Naive thymus-derived CD4-positive, alpha-beta T cell (primary cell): Measurements from ENCODE around the gene GLDC. TPM values are rescaled to one million over a fixed set of nuclear protein-coding genes. Genes with fewer than 3 reads are reported as not detected.
"Not testable (repeated sequence)": the region's sequence is repeated elsewhere in the genome, so short reads cannot be mapped to it uniquely, and the experiment has no call there.

Experiments
- ATAC-seq: fragments of 150-1000 bp; cut with Tn5 transposase; 2 replicates; pipeline ENCODE4 v1.10.0; 2021; ENCODE audit warnings: mild to moderate bottlenecking, moderate library complexity
- CTCF ChIA-PET: fragments of 350-600 bp; sonication (Branson Sonifier 250); formaldehyde crosslinking; loops from one replicate; lab custom pipeline; 2021; ENCODE audit warnings: antibody characterized with exemption; lab: Charles Lee
- POLR2A ChIA-PET: fragments of 350-600 bp; sonication (Branson Sonifier 250); formaldehyde crosslinking; loops from one replicate; lab custom pipeline; 2021; ENCODE audit warnings: antibody characterized with exemption, inconsistent platforms; lab: Charles Lee
- DNase-seq, 9 donors: peaks; one replicate each; pipeline versions ENCODE4 v3.0.0 to v3.0.0-alpha.2; 2020 to 2022; ENCODE audit warnings: mixed read lengths in 1 of 9
- H3K27ac ChIP-seq: one replicate; pipeline ENCODE4 v1.7.0; 2013; ENCODE audit warnings: mild to moderate bottlenecking, low read depth, low read length, moderate library complexity
- H3K27me3 ChIP-seq, 2 donors: one replicate each; pipeline ENCODE4 v1.7.0; 2013; ENCODE audit warnings: low read length in 2 of 2, mild to moderate bottlenecking in 2 of 2, moderate library complexity in 2 of 2; ENCODE audit not compliant: control insufficient read depth in 2 of 2, insufficient read depth in 2 of 2
- H3K36me3 ChIP-seq, 3 experiments: 1 replicate in 2 of 3; 2 replicates in 1 of 3; pipeline ENCODE4 v1.7.0; 2013; ENCODE audit warnings: low read length in 3 of 3, mild to moderate bottlenecking in 3 of 3, moderate library complexity in 1 of 3; ENCODE audit not compliant: insufficient read depth in 3 of 3, control insufficient read depth in 2 of 3
- H3K4me1 ChIP-seq, 2 donors: one replicate each; pipeline ENCODE4 v1.7.0; 2013; ENCODE audit warnings: low read length in 2 of 2, mild to moderate bottlenecking in 2 of 2, moderate library complexity in 1 of 2; ENCODE audit not compliant: control insufficient read depth in 2 of 2, insufficient read depth in 2 of 2
- H3K4me3 ChIP-seq: 2 replicates; pipeline ENCODE4 v1.7.0; 2013; ENCODE audit warnings: mild to moderate bottlenecking, low read length
- H3K9me3 ChIP-seq, 3 experiments: 1 replicate in 2 of 3; 2 replicates in 1 of 3; pipeline ENCODE4 v1.7.0; 2013; ENCODE audit warnings: low read length in 3 of 3; ENCODE audit not compliant: control insufficient read depth in 2 of 3
- H3K27ac Mint-ChIP-seq, 9 donors: one replicate each; pipeline ENCODE4 v1.8.0; 2020 to 2022; ENCODE audit warnings: mixed read lengths in 9 of 9, mild to moderate bottlenecking in 8 of 9, moderate library complexity in 5 of 9, inconsistent platforms in 2 of 9
- H3K27me3 Mint-ChIP-seq, 5 donors: one replicate each; pipeline ENCODE4 v1.8.0; 2021 to 2022; ENCODE audit warnings: mixed read lengths in 5 of 5, mild to moderate bottlenecking in 1 of 5
- H3K36me3 Mint-ChIP-seq, 5 donors: one replicate each; pipeline ENCODE4 v1.8.0; 2020 to 2022; ENCODE audit warnings: mixed read lengths in 5 of 5, mild to moderate bottlenecking in 3 of 5, inconsistent platforms in 1 of 5
- H3K4me1 Mint-ChIP-seq, 7 donors: one replicate each; pipeline ENCODE4 v1.8.0; 2020 to 2022; ENCODE audit warnings: mixed read lengths in 7 of 7, mild to moderate bottlenecking in 3 of 7, inconsistent platforms in 1 of 7
- H3K4me3 Mint-ChIP-seq, 10 donors: one replicate each; pipeline ENCODE4 v1.8.0; 2020 to 2022; ENCODE audit warnings: mild to moderate bottlenecking in 10 of 10, mixed read lengths in 10 of 10, moderate library complexity in 6 of 10, inconsistent platforms in 2 of 10
- H3K9me3 Mint-ChIP-seq, 11 donors: one replicate each; pipeline ENCODE4 v1.8.0; 2020 to 2022; ENCODE audit warnings: mixed read lengths in 11 of 11, mild to moderate bottlenecking in 4 of 11, inconsistent platforms in 1 of 11, moderate library complexity in 1 of 11
- intact Hi-C, 2 donors: fragments of 100-400 bp; cut with micrococcal nuclease; formaldehyde crosslinking; loops; one replicate each; pipeline ENCODE4 v1.15.1; 2023
- polyA plus RNA-seq, 2 donors: library from polyadenylated mRNA; unstranded; fragments of 300-500 nt; fragmentation: Illumina TruSeq; gene quantifications; one replicate each; pipeline ENCODE4 v1.2.3, GENCODE V29; 2021
- total RNA-seq, 6 experiments: library from RNA in 5 of 6; stranded (reverse) in 5 of 6; gene quantifications; 1 replicate in 5 of 6; 2 replicates in 1 of 6; pipeline ENCODE4 v1.2.3 and lab custom pipeline; 2021 to 2026

The GLDC gene
- total and polyA plus RNA-seq, 7 experiments from 2014 or later: 0.56 to 2.2 (median 2.0) TPM; not detected in 4

- no peak overlapping the region for H3K4me3 ChIP-seq
- Mint-ChIP-seq H3K27ac (no peak overlapping the region), H3K4me3 (no peak overlapping the region), H3K27me3 (peaks cover 6 to 22% (median 17%) of the 10 kb centered on the region in 5 donors), H3K9me3 (peaks cover 0 to 1% (median 0%) of the 10 kb centered on the region in 11 donors), H3K36me3 (no peaks in the 10 kb centered on the region), H3K4me1 (peaks cover 0 to 6% (median 0%) of the 10 kb centered on the region in 7 donors)
- H3K36me3 ChIP-seq: no peaks in the 10 kb centered on the region
- no peak for ATAC-seq
- intact Hi-C loops: no loop called here
- no peaks in the 10 kb centered on the region for H3K4me1 ChIP-seq
- H3K27me3 ChIP-seq: no peaks in the 10 kb centered on the region
- no peak for DNase-seq
- CTCF ChIA-PET: interaction anchor here (0.6 kb wide), 1 partner anchor 185 kb away, joined by 3 read pairs; no protein-coding TSS in a partner anchor
- no peak overlapping the region for H3K27ac ChIP-seq
- POLR2A ChIA-PET: no interaction called here
- H3K9me3 ChIP-seq: no peaks in the 10 kb centered on the region
Observed at GRCh38 chr9:6656614-6657300, 11.2 kb upstream of the GLDC start.

GRCh38 chr9:6655036-6655435, 9.5 kb upstream of the GLDC start:
- POLR2A ChIA-PET: interaction anchor here (0.6 kb wide), 1 partner anchor 26 kb away, joined by 4 read pairs; no protein-coding TSS in a partner anchor
- H3K4me1 ChIP-seq: no peaks in the 10 kb centered on the region
- intact Hi-C loops: no loop called here
- H3K36me3 ChIP-seq: no peaks in the 10 kb centered on the region
- Mint-ChIP-seq H3K9me3 (peaks cover 0 to 1% (median 0%) of the 10 kb centered on the region in 11 donors), H3K27me3 (peaks cover 6 to 22% (median 17%) of the 10 kb centered on the region in 5 donors), H3K27ac (peak overlapping the region in 1 of 9 donors; percentile 44), H3K4me1 (peaks cover 0 to 6% (median 0%) of the 10 kb centered on the region in 7 donors), H3K36me3 (no peaks in the 10 kb centered on the region), H3K4me3 (peak overlapping the region in 3 of 10 donors; percentile 21 to 56 (median 29))
- CTCF ChIA-PET: no interaction called here
- ATAC-seq: no peak
- H3K4me3 ChIP-seq: no peak overlapping the region
- no peaks in the 10 kb centered on the region for H3K9me3 ChIP-seq
- no peak overlapping the region for H3K27ac ChIP-seq
- DNase-seq: no peak
- no peaks in the 10 kb centered on the region for H3K27me3 ChIP-seq

GRCh38 chr9:6646293-6646636, 736 bp upstream of the GLDC start:
- DNase-seq (peak in 2 of 9 donors; percentile 1 to 8), ATAC-seq (peak; percentile 12)
- POLR2A ChIA-PET: no interaction called here
- Mint-ChIP-seq H3K36me3 (peaks cover 0 to 5% (median 0%) of the 10 kb centered on the region in 5 donors), H3K27me3 (peaks cover 45 to 75% (median 53%) of the 10 kb centered on the region in 5 donors), H3K4me3 (peak overlapping the region; percentile 82 to 92 (median 87)), H3K27ac (peak overlapping the region in 1 of 9 donors; percentile 46), H3K9me3 (peaks cover 0 to 4% (median 0%) of the 10 kb centered on the region in 11 donors), H3K4me1 (peaks cover 18 to 25% (median 22%) of the 10 kb centered on the region in 7 donors)
- no peak overlapping the region for H3K4me3 ChIP-seq
- H3K27ac ChIP-seq: no peak overlapping the region
- peaks cover 9 to 11% of the 10 kb centered on the region in 2 donors for H3K4me1 ChIP-seq
- intact Hi-C loops: loop anchor here in 1 of 2 donors (5.0 kb wide), 1 partner anchor 49 kb away; no protein-coding TSS in a partner anchor
- no peaks in the 10 kb centered on the region for H3K36me3 ChIP-seq
- H3K9me3 ChIP-seq: no peaks in the 10 kb centered on the region
- peaks cover 15 to 18% of the 10 kb centered on the region in 2 donors for H3K27me3 ChIP-seq
- CTCF ChIA-PET: interaction anchor here (0.6 to 0.7 kb wide), 2 partner anchors 57 to 1131 kb away, joined by 4 read pairs; no protein-coding TSS in a partner anchor

- H3K9me3 ChIP-seq, H3K27ac ChIP-seq, H3K36me3 Mint-ChIP-seq, POLR2A ChIA-PET, H3K9me3 Mint-ChIP-seq, H3K36me3 ChIP-seq, CTCF ChIA-PET: not testable (repeated sequence)
- H3K4me1 ChIP-seq: peaks cover 9 to 11% of the 10 kb centered on the region in 2 donors
- peaks cover 57 to 86% (median 65%) of the 10 kb centered on the region in 5 donors for H3K27me3 Mint-ChIP-seq
- H3K4me3 ChIP-seq: peak overlapping the region; percentile 47
- intact Hi-C loops: loop anchor here (1.0 to 5.0 kb wide), 3 partner anchors 36 to 112 kb away; partner anchors contain the start of gene KDM4C (in 1 of the 2)
- peak; percentile 54 for ATAC-seq
- H3K27me3 ChIP-seq: peaks cover 17 to 18% of the 10 kb centered on the region in 2 donors
- DNase-seq: peak in 3 of 9 donors; percentile 4 to 21 (median 12)
- peak overlapping the region in 1 of 9 donors; percentile 31 for H3K27ac Mint-ChIP-seq
- peaks cover 18 to 25% (median 22%) of the 10 kb centered on the region in 7 donors for H3K4me1 Mint-ChIP-seq
- H3K4me3 Mint-ChIP-seq: peak overlapping the region; percentile 73 to 91 (median 86)
Observed at GRCh38 chr9:6645105-6645354, 499 bp downstream of the GLDC start.

GRCh38 chr9:6644346-6645104, 1.0 kb downstream of the GLDC start:
- DNase-seq (peak in 5 of 9 donors; percentile 1 to 14 (median 8)), ATAC-seq (no peak)
- Mint-ChIP-seq H3K9me3 (peaks cover 0 to 4% (median 0%) of the 10 kb centered on the region in 11 donors), H3K4me1 (peaks cover 18 to 25% (median 22%) of the 10 kb centered on the region in 7 donors), H3K27ac (peak overlapping the region in 4 of 9 donors; percentile 2 to 84 (median 32)), H3K27me3 (peaks cover 61 to 89% (median 71%) of the 10 kb centered on the region in 5 donors), H3K4me3 (peak overlapping the region; percentile 73 to 91 (median 86)), H3K36me3 (peaks cover 0 to 5% (median 0%) of the 10 kb centered on the region in 5 donors)
- H3K27me3 ChIP-seq: peaks cover 17 to 18% of the 10 kb centered on the region in 2 donors
- ChIA-PET POLR2A (no interaction called here), CTCF (no interaction called here)
- peak overlapping the region; percentile 47 for H3K4me3 ChIP-seq
- intact Hi-C loops: loop anchor here (1.0 to 5.0 kb wide), 4 partner anchors 36 to 113 kb away; partner anchors contain the start of gene KDM4C (in 1 of the 2)
- H3K4me1 ChIP-seq: peaks cover 9 to 11% of the 10 kb centered on the region in 2 donors
- no peak overlapping the region for H3K27ac ChIP-seq
- H3K9me3 ChIP-seq: no peaks in the 10 kb centered on the region
- H3K36me3 ChIP-seq: no peaks in the 10 kb centered on the region

GRCh38 chr9:6641961-6642360, 3.6 kb downstream of the GLDC start:
- CTCF ChIA-PET: no interaction called here
- Histone ChIP-seq H3K9me3 (no peaks in the 10 kb centered on the region), H3K4me1 (peaks cover 9 to 11% of the 10 kb centered on the region in 2 donors), H3K36me3 (no peaks in the 10 kb centered on the region), H3K27me3 (peaks cover 18 to 20% of the 10 kb centered on the region in 2 donors), H3K4me3 (no peak overlapping the region), H3K27ac (no peak overlapping the region)
- intact Hi-C loops: no loop called here
- Mint-ChIP-seq H3K4me3 (no peak overlapping the region), H3K27me3 (peaks cover 68 to 76% (median 75%) of the 10 kb centered on the region in 5 donors), H3K4me1 (peaks cover 18 to 25% (median 22%) of the 10 kb centered on the region in 7 donors), H3K9me3 (peaks cover 0 to 4% (median 0%) of the 10 kb centered on the region in 11 donors), H3K27ac (no peak overlapping the region), H3K36me3 (peaks cover 0 to 5% (median 0%) of the 10 kb centered on the region in 5 donors)
- POLR2A ChIA-PET: interaction anchor here (0.6 kb wide), 1 partner anchor 21 kb away, joined by 3 read pairs; no protein-coding TSS in a partner anchor
- DNase-seq (no peak), ATAC-seq (no peak)
